AG09319 (cell line): Measurements from ENCODE around the gene TRAF1.

ENCODE experiments used
- DNase-seq: peaks from one replicate; pipeline ENCODE4 v3.0.0-alpha.2; 2010; ENCODE audit warnings: low read depth; ENCODE audit errors: extremely low read depth
- CTCF ChIP-seq: IDR thresholded peaks from 2 replicates; pipeline ENCODE4 v1.5.1; 2011; ENCODE audit warnings: low read depth, mild to moderate bottlenecking, inconsistent platforms, low read length, moderate library complexity

The TRAF1 gene

GRCh38 chr9:120869360-120869687 lies 57.3 kb downstream of the TRAF1 start:
- TF ChIP-seq CTCF = no peak
- no peak for DNase-seq

- peak; percentile 83 for DNase-seq
Observed at GRCh38 chr9:120868676-120869359, 57.8 kb downstream of the TRAF1 start.

GRCh38 chr9:120868339-120868675 lies 58.3 kb downstream of the TRAF1 start:
- peak; percentile 2 for TF ChIP-seq CTCF
- DNase-seq = peak; percentile 38

More at GRCh38 chr9:120868676-120869359, 57.8 kb downstream of the TRAF1 start:
- peak; percentile 73 for TF ChIP-seq CTCF

- DNase-seq = no peak
- no peak for TF ChIP-seq CTCF
Observed at GRCh38 chr9:120867676-120868338, 58.8 kb downstream of the TRAF1 start.

GRCh38 chr9:120866651-120867050 lies 59.9 kb downstream of the TRAF1 start:
- no peak for TF ChIP-seq CTCF

GRCh38 chr9:120865809-120866208 lies 60.8 kb downstream of the TRAF1 start:
- no peak for DNase-seq

More at GRCh38 chr9:120866651-120867050, 59.9 kb downstream of the TRAF1 start:
- no peak for DNase-seq

More at GRCh38 chr9:120865809-120866208, 60.8 kb downstream of the TRAF1 start:
- TF ChIP-seq CTCF = no peak
